HepG2 (cell line): ENCODE data around the gene SH2D6. TPM values are rescaled to one million over a fixed set of nuclear protein-coding genes. Genes with fewer than 3 reads are reported as not detected.

ENCODE experiments used
- AHDC1 ChIP-seq: sonication (generic); formaldehyde crosslinking; IDR thresholded peaks from 2 replicates; pipeline ENCODE4 v1.5.1; 2020; ENCODE audit warnings: mild to moderate bottlenecking, missing genetic modification reagents, borderline replicate concordance
- ASH2L ChIP-seq: fragments of 300-600, 200-600 bp; sonication (generic); IDR thresholded peaks from 2 replicates; pipeline ENCODE4 v1.7.0; 2017; ENCODE audit warnings: low read depth, mild to moderate bottlenecking, moderate library complexity, mixed read lengths, low read length; ENCODE audit not compliant: insufficient read length
- ATF7-NPFF ChIP-seq: sonication (generic); formaldehyde crosslinking; IDR thresholded peaks from 2 replicates; pipeline ENCODE4 v1.8.1; 2023; ENCODE audit warnings: mild to moderate bottlenecking, low read depth, missing genetic modification reagents, moderate library complexity
- FOSL2 ChIP-seq: sonication (generic); formaldehyde crosslinking; IDR thresholded peaks from 2 replicates; pipeline ENCODE4 v1.4.0; 2020; ENCODE audit warnings: missing genetic modification reagents
- JUN ChIP-seq: sonication (generic); formaldehyde crosslinking; IDR thresholded peaks from 2 replicates; pipeline ENCODE4 v1.4.0; 2020; ENCODE audit warnings: mild to moderate bottlenecking, missing genetic modification reagents
- LCORL ChIP-seq, 2 experiments: fragments of 450-650 bp in 1 of 2; sonication (generic) in 1 of 2; formaldehyde crosslinking in 1 of 2; IDR thresholded peaks; 2 replicates each; pipeline versions ENCODE4 v1.5.0 to v1.6.1; 2017 to 2020; ENCODE audit warnings: antibody characterized with exemption in 1 of 2, missing genetic modification reagents in 1 of 2
- MEF2D ChIP-seq: sonication (generic); formaldehyde crosslinking; IDR thresholded peaks from 2 replicates; pipeline ENCODE4 v1.5.1; 2020; ENCODE audit warnings: mild to moderate bottlenecking, missing genetic modification reagents
- MIER2 ChIP-seq: IDR thresholded peaks from 2 replicates; pipeline ENCODE4 v1.6.1; 2016; ENCODE audit warnings: missing biosample characterization, missing genetic modification reagents
- MZF1 ChIP-seq: sonication (generic); formaldehyde crosslinking; IDR thresholded peaks from 2 replicates; pipeline ENCODE4 v1.8.1; 2023; ENCODE audit warnings: mild to moderate bottlenecking, missing genetic modification reagents, borderline replicate concordance
- POGK ChIP-seq: sonication (generic); formaldehyde crosslinking; conservative IDR thresholded peaks from 2 replicates; pipeline ENCODE4 v1.8.0; 2022; ENCODE audit warnings: mild to moderate bottlenecking, moderate library complexity, missing genetic modification reagents
- RBAK ChIP-seq: sonication (generic); formaldehyde crosslinking; IDR thresholded peaks from 2 replicates; pipeline ENCODE4 v1.5.1; 2020; ENCODE audit warnings: mild to moderate bottlenecking, missing genetic modification reagents
- SAFB2 ChIP-seq: sonication (generic); formaldehyde crosslinking; IDR thresholded peaks from 2 replicates; pipeline ENCODE4 v1.5.1; 2020; ENCODE audit warnings: missing genetic modification reagents, low read depth, mild to moderate bottlenecking, borderline replicate concordance
- SIN3A ChIP-seq: IDR thresholded peaks from 2 replicates; pipeline ENCODE4 v1.6.1; 2011; ENCODE audit warnings: low read depth, mild to moderate bottlenecking, control low read depth, low read length, borderline replicate concordance
- ZC3H4 ChIP-seq: sonication (generic); formaldehyde crosslinking; IDR thresholded peaks from 2 replicates; pipeline ENCODE4 v1.4.0; 2020; ENCODE audit warnings: missing genetic modification reagents, borderline replicate concordance
- ZFP90 ChIP-seq: sonication (generic); formaldehyde crosslinking; IDR thresholded peaks from 2 replicates; pipeline ENCODE4 v1.8.0; 2022; ENCODE audit warnings: missing genetic modification reagents, mild to moderate bottlenecking, inconsistent platforms, borderline replicate concordance
- ZNF230 ChIP-seq: sonication (generic); formaldehyde crosslinking; IDR thresholded peaks from 2 replicates; pipeline ENCODE4 v1.4.0; 2020; ENCODE audit warnings: mild to moderate bottlenecking, missing genetic modification reagents
- ZNF503 ChIP-seq: sonication (generic); formaldehyde crosslinking; IDR thresholded peaks from 2 replicates; pipeline ENCODE4 v1.4.0; 2020; ENCODE audit warnings: missing genetic modification reagents
- ZNF543 ChIP-seq: sonication (generic); formaldehyde crosslinking; IDR thresholded peaks from 2 replicates; pipeline ENCODE4 v1.4.0; 2020; ENCODE audit warnings: mild to moderate bottlenecking, missing genetic modification reagents
- ZNF615 ChIP-seq: sonication (generic); formaldehyde crosslinking; IDR thresholded peaks from 2 replicates; pipeline ENCODE4 v1.5.0; 2020; ENCODE audit warnings: mild to moderate bottlenecking, missing genetic modification reagents, borderline replicate concordance
- ZSCAN29 ChIP-seq: sonication (generic); formaldehyde crosslinking; conservative IDR thresholded peaks from 2 replicates; pipeline ENCODE4 v1.4.0; 2020; ENCODE audit warnings: mild to moderate bottlenecking, missing genetic modification reagents
- polyA plus RNA-seq, 8 experiments: library from polyadenylated mRNA; depleted of rRNA in 3 of 8; stranded (reverse) in 7 of 8; unstranded in 1 of 8; fragments of >200 nt; fragmentation: Illumina TruSeq in 4 of 8; extraction: Trizol in 4 of 8; gene quantifications; 2 replicates each; pipeline versions ENCODE4 v1.2.1 to v1.2.3, GENCODE V29; 2011 to 2016; ENCODE audit warnings: low read depth in 4 of 8, missing spikeins in 1 of 8, mixed read lengths in 1 of 8; ENCODE audit not compliant: insufficient read depth in 1 of 8
- total RNA-seq, 5 experiments: library from RNA; depleted of rRNA; stranded (reverse); fragments of >200 nt; fragmentation: Illumina TruSeq; extraction: Trizol; gene quantifications; 2 replicates each; pipeline ENCODE4 v1.2.3, GENCODE V29; 2016; ENCODE audit warnings: low read depth in 1 of 5

Gene SH2D6
- total and polyA plus RNA-seq, 2 of the 13 experiments (the other 11 are each of a cell fraction or from before 2014, with no cell fraction given): 0.11 to 0.26 TPM

GRCh38 chr2:85468704-85469349 is 50.3 kb downstream of the SH2D6 start (continued):
- peak; percentile 26; the same call in 1 of the 2 replicates for TF ChIP-seq AHDC1
- no peak; the same call in 1 of the 2 replicates for TF ChIP-seq ZNF503 (CRISPR knock-in tag)
- peak; percentile 77 for TF ChIP-seq FOSL2
- 0 out of 2 replicates have a peak, but pooled peaks have one; percentile 45 for TF ChIP-seq ZSCAN29 (CRISPR knock-in tag)
- no peak for TF ChIP-seq SIN3A
- TF ChIP-seq ZC3H4 (CRISPR knock-in tag): no peak
- peak; percentile 53; the same call in 1 of the 2 replicates for TF ChIP-seq ATF7-NPFF
- no peak for TF ChIP-seq MIER2 (CRISPR knock-in tag)
- no peak for TF ChIP-seq LCORL (IDR thresholded peaks at IDR 0.05)
- peak; percentile 28; the same call in 1 of the 2 replicates for TF ChIP-seq LCORL (CRISPR knock-in tag; IDR thresholded peaks at IDR 0.05)
- TF ChIP-seq SAFB2: no peak
- TF ChIP-seq MEF2D (CRISPR knock-in tag): no peak
- peak; percentile 46; the same call in 1 of the 2 replicates for TF ChIP-seq ZNF615 (CRISPR knock-in tag)
- peak; percentile 79 for TF ChIP-seq ASH2L
- TF ChIP-seq RBAK (CRISPR knock-in tag): 0 out of 2 replicates have a peak, but pooled peaks have one; percentile 19
- no peak; the same call in 1 of the 2 replicates for TF ChIP-seq JUN (CRISPR knock-in tag)
- TF ChIP-seq MZF1 (CRISPR knock-in tag): no peak
- TF ChIP-seq ZNF230: no peak
- no peak; the same call in 1 of the 2 replicates for TF ChIP-seq ZFP90 (CRISPR knock-in tag)
- TF ChIP-seq ZNF543 (CRISPR knock-in tag): peak; percentile 66; the same call in 1 of the 2 replicates
- TF ChIP-seq POGK: 0 out of 2 replicates have a peak, but pooled peaks have one; percentile 65
